NCI-H2227 (cell line): ENCODE data around the gene CNTLN.
"Not testable (repeated sequence)": the region's sequence is repeated elsewhere in the genome, so short reads cannot be mapped to it uniquely, and the experiment has no call there.

Experiments
- DNase-seq: peaks from one replicate; lab custom pipeline; 2025; ENCODE audit not compliant: unreplicated experiment; lab: John Stamatoyannopoulos, UW

CNTLN gene

DNA sequence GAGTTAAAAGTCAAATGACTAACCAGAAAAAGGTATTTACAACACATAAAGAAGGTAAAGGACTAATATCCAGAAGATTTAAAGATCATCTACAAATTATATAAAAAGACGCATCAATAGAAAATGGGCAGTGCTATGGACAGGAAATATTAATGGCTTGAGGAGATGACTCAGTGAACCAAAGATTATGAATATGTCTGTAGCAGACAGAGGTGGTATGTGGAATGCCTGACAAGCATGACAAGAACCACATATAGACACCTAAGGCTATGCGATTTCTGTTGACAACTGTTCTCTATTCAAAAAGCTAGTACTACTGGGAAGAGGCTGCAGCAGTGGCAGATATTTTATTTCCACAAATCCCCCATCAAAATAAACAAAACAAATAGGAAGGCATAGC lies 267.0 kb downstream of the CNTLN start:
- DNase-seq: no peak

- no peak for DNase-seq
Measured at GRCh38 chr9:17402309-17402708, 267.5 kb downstream of the CNTLN start.

DNA sequence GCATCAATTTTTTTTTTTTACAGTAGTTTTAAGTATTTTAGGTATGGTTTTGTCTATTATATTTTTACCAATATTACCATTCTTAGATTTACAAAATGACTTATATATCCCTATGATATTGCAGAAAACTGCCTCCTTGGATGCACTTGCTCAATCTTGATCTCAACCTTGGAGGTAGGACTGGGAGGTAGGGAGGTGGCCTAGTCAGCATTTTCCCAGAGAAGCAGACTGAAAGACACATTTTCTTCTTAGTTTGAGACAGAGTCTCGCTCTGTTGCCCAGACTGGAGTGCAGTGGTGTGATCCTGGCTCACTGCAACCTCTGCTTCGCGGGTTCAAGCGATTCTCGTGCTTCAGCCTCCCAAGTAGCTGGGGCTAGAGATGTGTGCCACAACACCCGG lies 268.7 kb downstream of the CNTLN start:
- DNase-seq: no peak

DNA sequence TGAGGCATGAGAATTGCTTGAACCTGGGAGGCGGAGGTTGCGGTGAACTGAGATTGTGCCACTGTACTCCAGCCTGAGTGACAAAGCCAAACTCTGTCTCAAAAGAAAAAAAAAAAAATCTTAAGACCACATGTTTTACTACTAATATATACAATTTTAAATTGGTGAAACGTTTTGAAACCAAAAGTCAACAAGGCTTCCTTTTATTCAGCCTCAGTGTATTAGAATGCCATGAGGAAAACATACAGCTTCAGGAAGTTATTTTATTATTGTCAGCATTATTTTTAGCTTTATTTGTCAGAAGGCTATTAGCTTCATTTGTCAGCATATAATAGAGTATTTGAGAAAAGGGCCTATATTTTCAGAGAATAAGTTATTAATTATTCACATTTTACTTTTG lies 280.1 kb downstream of the CNTLN start:
- no peak for DNase-seq

DNA sequence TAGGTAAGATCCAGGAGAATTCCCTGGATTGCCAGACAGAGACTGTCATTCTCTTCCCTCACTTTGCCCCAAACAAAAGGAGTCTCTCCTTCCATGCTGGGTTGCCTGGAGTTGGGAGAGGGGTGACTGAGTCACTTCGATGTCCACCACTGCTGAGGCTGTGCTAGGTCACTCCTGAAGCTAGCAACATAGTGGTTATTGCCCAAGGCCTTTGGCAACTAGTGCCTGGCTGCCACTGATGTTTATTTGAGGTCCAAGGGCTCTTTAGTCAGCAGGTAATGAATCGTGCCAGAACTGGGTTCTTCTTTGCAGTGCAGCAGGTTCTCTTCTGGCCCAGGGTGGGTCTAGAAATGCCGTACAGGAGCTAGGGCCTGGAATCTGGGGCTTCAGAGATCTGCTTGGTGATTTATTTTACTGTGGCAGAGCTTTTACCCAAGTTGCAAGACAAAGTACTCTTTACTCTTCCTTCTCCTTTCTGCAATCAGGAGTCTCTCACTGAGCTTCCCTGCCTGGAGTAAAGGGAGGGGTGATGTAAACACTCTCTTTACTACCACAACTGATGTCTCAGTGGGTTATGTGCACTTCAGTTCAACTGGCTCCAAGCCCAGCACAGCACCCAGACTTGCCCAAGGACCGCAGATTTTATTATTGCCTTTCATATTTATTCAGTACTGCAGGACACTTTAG lies 288.3 kb downstream of the CNTLN start:
- DNase-seq: no peak

- no peak for DNase-seq
Measured at GRCh38 chr9:17423681-17424011, 288.8 kb downstream of the CNTLN start.

- no peak for DNase-seq
Measured at GRCh38 chr9:17425384-17425783, 290.5 kb downstream of the CNTLN start.

- DNase-seq: no peak
Measured at GRCh38 chr9:17433526-17433925, 298.7 kb downstream of the CNTLN start.

DNA sequence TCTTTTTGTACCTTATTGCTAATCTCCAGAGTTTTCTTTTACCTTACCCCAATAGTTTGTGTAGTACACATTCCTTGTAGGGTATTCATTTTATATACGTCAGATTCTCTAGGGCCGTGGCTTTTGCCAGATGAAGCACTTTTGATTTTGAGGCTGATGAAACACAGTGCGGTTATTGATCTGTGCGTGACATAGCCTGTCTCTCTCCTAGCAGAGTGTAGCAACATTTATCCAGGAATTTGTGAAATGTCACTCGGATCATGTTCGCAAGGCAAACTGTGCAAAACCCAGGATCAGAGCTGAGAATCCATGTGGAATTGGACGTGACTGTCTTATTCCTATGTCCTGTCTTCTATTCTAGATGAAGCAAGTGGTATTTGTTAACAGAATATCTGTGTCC lies 302.0 kb downstream of the CNTLN start:
- DNase-seq: no peak

DNA sequence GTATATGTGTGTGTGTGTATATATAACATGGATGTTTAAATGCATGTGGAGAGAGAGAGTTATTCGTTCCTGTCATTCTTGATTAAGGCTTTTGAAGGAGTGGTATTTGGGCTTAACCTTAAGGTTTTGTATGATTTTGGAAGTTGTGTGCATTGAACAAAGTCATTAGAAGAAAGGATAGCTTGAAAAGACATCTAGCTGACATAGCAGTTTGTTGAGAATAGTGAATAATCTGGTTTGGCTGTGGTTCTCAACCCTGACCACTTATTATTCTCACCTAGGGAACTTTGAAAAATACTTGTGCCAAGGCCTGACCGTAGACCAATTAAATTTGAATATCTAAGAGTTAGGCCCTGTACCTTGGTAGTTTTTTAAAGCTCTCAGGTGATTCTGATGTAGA lies 303.0 kb downstream of the CNTLN start:
- DNase-seq: no peak

DNA sequence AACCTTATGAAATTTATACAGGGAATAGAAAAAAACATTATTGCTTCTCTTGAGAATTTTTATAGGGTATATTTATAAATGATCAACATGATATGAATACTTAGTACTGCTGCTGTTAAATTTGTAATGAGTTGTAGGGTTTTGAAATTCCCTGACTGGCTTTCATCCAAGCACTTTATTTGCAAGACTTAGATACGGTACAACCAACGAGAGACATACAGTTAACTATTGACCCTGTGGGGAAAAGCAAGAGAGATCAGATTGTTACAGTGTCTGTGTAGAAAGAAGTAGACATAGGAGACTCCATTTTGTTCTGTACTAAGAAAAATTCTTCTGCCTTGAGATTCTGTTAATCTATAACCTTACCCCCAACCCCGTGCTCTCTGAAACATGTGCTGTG lies 310.3 kb downstream of the CNTLN start:
- DNase-seq: not testable (repeated sequence)

- DNase-seq: no peak
Measured at GRCh38 chr9:17453751-17454150, 318.9 kb downstream of the CNTLN start.

- DNase-seq: peak; percentile 61
Measured at GRCh38 chr9:17462869-17463464, 328.1 kb downstream of the CNTLN start.

DNA sequence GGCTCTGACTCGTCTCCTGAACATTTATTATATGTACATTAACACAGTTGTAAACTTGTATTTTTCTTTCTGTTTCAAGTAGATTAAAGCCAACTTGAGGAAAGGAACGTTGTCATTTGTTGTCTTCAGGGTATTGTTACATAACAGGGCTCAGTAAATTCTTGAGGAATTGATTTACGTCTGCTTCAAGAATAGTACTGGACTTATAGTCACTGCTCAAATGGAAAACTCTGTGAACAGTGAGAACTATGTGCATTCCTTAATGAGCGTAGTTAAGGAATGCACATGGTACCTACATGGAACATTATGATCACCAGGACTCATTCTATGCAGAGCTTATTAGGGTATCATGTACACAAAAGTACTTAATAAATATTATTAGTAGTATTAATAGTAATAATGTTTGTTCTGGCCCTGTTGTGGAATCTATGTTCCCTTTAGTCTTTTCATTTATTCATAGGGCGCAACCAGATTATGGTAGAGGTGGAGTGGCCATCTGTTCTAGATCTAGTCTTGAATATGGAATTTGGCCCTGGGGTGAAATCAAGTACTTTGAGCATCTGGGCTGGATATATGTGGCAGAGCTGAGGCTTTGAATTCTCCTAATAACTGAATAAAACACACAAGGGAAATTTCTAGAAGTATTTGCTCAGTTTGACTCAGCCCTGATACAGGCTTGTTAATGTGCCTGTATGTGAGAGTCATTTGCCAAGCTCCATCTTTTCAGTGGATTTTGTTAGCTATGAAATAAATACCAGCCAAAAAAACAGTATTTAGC lies 335.4 kb downstream of the CNTLN start:
- no peak for DNase-seq

- no peak for DNase-seq
Measured at GRCh38 chr9:17472126-17472525, 337.3 kb downstream of the CNTLN start.

DNA sequence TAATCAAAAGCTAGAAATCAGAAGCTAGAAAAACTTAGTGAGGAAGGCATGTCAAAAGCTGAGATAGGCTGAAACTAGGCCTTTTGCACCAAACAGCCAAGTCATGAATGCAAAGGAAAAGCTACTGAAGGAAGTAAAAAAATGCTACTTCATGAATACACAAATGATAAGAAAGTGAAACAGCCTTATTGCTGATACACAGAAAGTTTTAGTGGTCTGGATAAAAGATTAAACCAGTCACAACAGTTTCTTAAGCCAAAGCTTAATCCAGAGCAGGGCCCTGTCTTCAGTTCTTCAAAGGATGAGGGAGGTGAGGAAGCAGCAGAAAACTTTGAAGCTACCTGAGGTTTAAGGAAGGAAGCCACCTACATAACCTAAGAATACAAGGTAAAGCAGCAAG lies 341.6 kb downstream of the CNTLN start:
- DNase-seq: no peak

GRCh38 chr9:17477816-17478215 lies 343.0 kb downstream of the CNTLN start:
- DNase-seq: no peak

GRCh38 chr9:17480966-17481365 lies 346.1 kb downstream of the CNTLN start:
- no peak for DNase-seq

DNA sequence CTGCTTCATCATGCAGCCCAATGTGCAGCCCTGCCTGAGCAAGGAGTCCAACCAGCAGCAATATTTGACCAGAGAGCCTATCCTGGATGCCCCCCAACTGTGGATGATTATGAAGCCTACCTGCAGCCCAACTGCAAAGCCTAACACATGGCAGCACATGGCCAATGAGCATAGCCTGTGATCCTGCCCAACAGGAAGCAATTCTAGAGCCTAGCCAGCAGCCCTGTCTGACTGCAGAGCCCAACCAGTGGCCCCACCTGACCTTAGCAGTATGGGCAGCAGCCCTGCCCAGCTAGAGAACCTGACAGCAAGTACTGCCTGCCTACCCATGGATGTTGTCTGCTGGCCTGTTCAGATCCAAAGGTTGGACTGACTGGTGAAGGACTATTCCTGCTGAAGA lies 346.7 kb downstream of the CNTLN start:
- no peak for DNase-seq

DNA sequence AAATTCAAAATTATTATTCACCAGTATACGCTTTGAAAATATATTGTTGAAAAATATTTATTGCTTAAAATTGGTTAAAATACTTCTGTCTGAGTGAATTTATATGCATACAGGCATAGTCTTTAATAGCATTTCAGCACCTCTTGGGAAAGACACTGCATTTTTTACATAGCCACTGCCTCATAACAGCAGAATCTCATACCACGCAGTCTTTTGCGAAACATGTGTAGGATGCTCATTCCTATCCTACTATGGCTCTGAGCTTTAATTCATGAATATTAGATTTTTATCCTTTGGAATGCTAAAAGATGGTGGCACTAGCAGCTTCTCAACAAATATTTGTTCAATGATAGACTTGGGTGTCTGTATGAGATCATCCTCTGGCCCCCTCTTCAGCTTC lies 350.1 kb downstream of the CNTLN start:
- DNase-seq: no peak

- DNase-seq: no peak
Measured at GRCh38 chr9:17486396-17486795, 351.6 kb downstream of the CNTLN start.

DNA sequence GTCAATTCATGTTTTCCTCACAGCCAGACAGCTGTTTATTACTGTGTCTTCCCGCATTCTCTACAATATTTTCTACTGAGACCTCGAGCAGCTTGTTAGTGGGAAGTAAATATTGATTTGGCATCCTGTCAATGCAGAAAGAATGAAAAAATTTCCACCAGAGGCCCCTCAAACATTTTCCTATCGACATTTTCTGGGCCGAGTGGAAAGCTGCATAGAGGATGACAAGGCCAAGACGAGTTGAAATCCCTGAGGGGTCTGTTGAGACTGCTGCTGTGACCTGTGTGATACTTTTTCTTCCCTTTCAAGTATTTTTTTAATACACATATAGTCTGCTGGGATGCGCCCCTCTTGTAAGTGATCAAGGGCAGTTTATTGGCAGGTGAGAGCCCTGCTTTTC lies 352.6 kb downstream of the CNTLN start:
- no peak for DNase-seq
